ENCODE results near the gene COL18A1. TPM values are rescaled to one million over a fixed set of nuclear protein-coding genes. Genes with fewer than 3 reads are reported as not detected.
A peak's percentile ranks its signal among the peaks of the same experiment; 100 is the strongest.
"Not testable (repeated sequence)": the region's sequence is repeated elsewhere in the genome, so short reads cannot be mapped to it uniquely, and the experiment has no call there.

The COL18A1 gene
- total RNA-seq, 1 experiment from 2014 or later, result 838 TPM

- peak; percentile 88 for DNase-seq (ENCODE audit: low read depth)
- in situ Hi-C loops (cut with HindIII; ENCODE audit: low pct_unique_long_range_greater_than_20kb, low sequenced_read_pairs), result no loop called here
Observed at GRCh38 chr21:45365608-45366241, 39.2 kb upstream of the COL18A1 start.

GRCh38 chr21:45366476-45366875 is 38.5 kb upstream of the COL18A1 start:
- in situ Hi-C loops (cut with HindIII; ENCODE audit: low pct_unique_long_range_greater_than_20kb, low sequenced_read_pairs), result no loop called here
- no peak for DNase-seq (ENCODE audit: low read depth)

GRCh38 chr21:45366931-45367401 is 38.0 kb upstream of the COL18A1 start:
- peak; percentile 98 for DNase-seq (ENCODE audit: low read depth)
- in situ Hi-C loops (cut with HindIII; ENCODE audit: low pct_unique_long_range_greater_than_20kb, low sequenced_read_pairs), result no loop called here

DNA sequence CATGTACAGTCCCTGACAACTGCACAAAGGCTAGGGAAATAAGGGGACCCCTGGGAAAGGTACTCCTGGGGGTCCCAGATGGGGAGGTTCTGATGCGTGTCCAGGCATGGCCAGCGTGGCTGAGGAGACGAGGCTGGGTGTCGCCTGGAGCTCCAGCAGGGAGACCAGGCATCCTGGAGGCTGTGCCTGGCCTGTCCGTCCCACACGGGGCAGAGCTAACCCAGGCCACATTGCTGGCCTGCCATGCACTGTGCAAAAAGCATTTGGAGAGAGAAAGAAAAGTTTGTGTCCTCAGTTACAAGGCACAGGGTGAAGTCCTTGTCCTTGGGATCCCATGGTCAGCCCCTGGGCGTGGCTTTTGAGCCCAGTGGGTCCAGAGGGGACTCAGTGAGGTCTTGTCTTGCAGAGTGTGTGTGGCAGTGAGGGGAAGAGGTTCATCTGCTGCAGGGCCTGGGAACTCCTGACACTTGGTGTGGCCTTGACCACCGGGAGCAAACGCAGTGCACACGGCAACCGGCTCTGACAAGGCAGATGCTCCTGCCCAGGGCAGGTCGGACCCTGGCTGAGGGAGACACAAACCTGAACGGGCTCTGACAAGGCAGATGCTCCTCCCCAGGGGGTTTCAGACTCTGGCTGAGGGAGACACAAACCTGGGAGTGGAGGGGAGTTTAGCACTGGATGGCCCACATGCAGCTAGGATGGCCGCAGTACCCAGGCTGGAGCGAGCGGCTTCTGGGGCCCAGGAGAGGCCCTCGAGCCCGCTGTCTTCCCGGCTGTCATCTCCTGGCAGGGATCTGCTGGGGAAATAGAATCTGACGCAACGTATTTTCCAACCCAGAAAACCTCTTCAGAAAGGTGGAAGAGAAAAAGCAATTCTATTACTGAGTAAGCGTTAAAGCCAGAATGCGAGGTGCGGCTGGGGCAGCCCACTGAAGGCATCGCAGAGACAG is 37.3 kb upstream of the COL18A1 start:
- in situ Hi-C loops (cut with HindIII; ENCODE audit: low pct_unique_long_range_greater_than_20kb, low sequenced_read_pairs), result no loop called here

GRCh38 chr21:45369018-45369417 is 35.9 kb upstream of the COL18A1 start:
- in situ Hi-C loops (cut with HindIII; ENCODE audit: low pct_unique_long_range_greater_than_20kb, low sequenced_read_pairs); DNase-seq (ENCODE audit: low read depth): not testable (repeated sequence)

More for the DNA sequence above, 37.3 kb upstream of the COL18A1 start:
- DNase-seq (ENCODE audit: low read depth), result no peak

DNA sequence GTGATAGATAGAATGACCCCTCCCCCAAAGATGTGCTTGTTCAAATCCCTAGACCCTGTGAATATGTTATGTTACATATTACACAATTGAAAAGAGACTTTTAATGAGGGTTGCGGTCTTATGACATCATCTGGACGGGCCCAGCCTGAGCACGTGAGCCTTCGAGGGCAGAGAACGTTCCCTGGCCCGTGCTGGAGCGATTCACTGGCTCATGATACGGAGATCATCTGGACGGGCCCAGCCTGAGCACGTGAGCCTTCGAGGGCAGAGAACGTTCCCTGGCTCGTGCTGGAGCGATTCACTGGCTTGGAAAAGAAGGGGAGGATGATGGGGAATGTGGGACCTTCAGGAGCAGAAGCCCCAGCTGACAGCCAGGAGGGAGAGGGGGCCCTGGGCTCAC is 34.4 kb upstream of the COL18A1 start:
- in situ Hi-C loops (cut with HindIII; ENCODE audit: low pct_unique_long_range_greater_than_20kb, low sequenced_read_pairs), result no loop called here
- DNase-seq (ENCODE audit: low read depth), result no peak

DNA sequence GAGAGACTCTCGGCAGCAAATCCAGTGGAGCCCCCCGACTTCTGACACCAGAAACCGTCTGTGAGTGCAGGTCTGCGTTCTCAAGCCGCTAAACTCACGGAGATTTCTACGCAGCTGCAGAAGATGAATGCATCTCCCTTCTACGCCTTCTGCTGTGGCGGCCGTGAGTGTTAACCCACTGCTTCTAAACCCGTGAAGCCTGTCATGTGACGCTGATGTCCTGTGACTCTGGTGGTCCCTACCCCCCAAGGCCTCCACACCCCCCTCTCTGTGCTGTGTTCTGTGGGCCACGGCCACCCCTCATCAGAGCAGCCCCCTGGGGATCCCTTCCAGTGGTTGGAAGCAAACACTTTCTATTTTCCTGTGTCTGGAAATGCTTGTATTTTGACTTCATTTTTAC is 33.9 kb upstream of the COL18A1 start:
- in situ Hi-C loops (cut with HindIII; ENCODE audit: low pct_unique_long_range_greater_than_20kb, low sequenced_read_pairs), result no loop called here
- DNase-seq (ENCODE audit: low read depth), result no peak

- in situ Hi-C loops (cut with HindIII; ENCODE audit: low pct_unique_long_range_greater_than_20kb, low sequenced_read_pairs), result no loop called here
- no peak for DNase-seq (ENCODE audit: low read depth)
Observed at GRCh38 chr21:45371655-45372054, 33.3 kb upstream of the COL18A1 start.

DNA sequence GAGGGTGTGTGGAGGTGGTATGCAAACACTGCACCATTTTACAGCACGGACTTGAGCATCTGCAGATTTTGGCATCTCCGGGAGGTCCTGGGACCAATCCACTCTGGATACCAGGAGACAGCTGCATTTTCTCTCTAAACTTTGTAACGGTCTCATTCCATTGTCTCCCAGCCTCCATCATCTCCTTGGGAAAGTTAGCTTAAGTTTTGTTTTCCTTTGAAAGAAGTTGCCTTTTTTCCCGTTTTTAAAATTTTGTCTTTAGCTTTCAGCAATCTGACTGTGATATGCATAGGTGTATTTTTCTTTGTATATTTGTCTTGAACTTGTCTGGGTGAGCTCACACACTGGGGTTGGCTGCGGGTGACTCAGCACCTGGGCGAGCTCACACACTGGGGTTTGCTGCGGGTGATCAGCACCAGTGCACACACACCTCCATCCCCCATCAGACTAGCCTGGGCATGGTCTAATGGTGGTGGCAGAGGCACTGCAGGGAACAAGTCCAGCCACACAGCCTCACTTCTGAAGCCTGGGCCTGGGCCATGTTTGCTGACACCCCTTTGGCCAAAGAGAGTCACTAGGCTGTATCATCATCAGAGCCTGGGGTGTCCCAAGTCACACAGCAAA is 32.1 kb upstream of the COL18A1 start:
- peak; percentile 89 for DNase-seq (ENCODE audit: low read depth)
- in situ Hi-C loops (cut with HindIII; ENCODE audit: low pct_unique_long_range_greater_than_20kb, low sequenced_read_pairs), result no loop called here

- no peak for DNase-seq (ENCODE audit: low read depth)
- in situ Hi-C loops (cut with HindIII; ENCODE audit: low pct_unique_long_range_greater_than_20kb, low sequenced_read_pairs), result no loop called here
Observed at GRCh38 chr21:45373991-45374816, 30.8 kb upstream of the COL18A1 start.

DNA sequence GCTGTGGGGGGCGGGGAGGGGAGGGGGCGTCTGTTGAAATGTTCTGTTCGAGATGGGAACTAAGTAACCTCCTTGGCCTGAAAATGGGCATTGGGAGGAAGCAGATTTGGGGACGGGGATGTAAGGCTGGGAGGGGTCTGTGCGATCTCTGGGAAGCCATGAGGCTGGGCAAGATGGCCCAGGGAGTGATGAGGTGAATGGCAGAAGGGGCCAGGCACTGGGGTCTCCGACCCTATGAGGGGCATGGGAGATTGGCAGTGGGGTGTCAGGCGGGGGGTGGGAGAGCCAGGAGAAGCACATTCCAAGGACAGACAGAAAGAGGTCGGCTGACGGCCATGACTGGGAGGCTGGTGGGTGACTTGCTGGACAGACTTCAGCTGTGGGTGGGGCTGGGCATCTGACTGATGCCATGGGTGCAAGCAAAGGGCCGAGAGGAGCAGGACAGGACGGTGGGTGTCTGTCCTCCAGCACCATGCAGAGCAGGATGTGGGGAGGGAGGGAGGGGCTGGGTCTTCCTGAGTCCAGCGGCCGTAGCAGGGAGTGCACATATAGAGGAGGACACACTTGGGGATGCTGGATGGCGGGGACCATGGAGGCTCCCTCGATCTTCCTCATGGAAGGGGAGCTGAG is 30.0 kb upstream of the COL18A1 start:
- no peak for DNase-seq (ENCODE audit: low read depth)
- in situ Hi-C loops (cut with HindIII; ENCODE audit: low pct_unique_long_range_greater_than_20kb, low sequenced_read_pairs), result no loop called here

DNA sequence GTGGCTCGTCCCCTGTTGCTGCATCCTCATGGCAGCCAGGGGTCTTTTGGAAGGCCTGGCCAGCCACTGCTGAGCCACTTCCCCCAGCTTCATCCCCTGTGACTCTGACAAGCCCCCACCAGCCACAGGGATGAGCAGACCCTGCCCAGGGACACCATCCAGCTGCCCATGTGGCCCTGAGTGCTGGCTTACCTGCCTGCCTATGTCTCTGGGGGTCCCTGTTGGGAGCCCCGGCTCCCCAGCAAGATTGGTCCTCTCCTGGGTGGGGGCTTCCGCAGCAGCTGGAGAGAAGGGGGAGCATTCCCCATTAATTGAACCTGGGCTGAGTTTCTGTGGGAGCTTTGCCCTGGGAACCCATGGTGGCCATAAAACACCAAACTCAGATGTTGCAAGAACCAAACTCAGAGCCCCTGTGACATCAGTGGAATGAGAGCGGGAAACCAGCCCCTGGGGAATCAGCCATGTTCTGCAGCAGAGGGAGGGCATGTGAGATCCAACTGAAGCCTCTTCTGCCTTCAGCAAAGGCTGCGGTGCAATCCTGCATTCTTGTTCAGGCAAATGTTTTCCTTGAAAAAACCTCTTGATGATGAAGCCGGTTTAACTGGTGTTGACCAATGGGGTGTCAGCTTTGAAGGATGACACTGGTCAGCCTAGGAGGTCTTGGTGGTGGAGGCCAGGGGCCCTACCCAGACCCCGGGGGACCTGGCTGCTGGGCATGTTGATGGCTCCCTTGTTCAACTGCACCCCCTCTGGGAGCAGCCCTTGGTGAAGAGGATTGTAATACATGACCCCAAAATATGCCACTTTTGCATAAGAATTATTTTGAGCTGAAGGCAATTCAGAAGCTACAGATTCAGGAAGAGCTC is 28.3 kb upstream of the COL18A1 start:
- in situ Hi-C loops (cut with HindIII; ENCODE audit: low pct_unique_long_range_greater_than_20kb, low sequenced_read_pairs), result no loop called here
- DNase-seq (ENCODE audit: low read depth), result no peak

- no peak for DNase-seq (ENCODE audit: low read depth)
- in situ Hi-C loops (cut with HindIII; ENCODE audit: low pct_unique_long_range_greater_than_20kb, low sequenced_read_pairs), result no loop called here
Observed at GRCh38 chr21:45377325-45377709, 27.6 kb upstream of the COL18A1 start.

DNA sequence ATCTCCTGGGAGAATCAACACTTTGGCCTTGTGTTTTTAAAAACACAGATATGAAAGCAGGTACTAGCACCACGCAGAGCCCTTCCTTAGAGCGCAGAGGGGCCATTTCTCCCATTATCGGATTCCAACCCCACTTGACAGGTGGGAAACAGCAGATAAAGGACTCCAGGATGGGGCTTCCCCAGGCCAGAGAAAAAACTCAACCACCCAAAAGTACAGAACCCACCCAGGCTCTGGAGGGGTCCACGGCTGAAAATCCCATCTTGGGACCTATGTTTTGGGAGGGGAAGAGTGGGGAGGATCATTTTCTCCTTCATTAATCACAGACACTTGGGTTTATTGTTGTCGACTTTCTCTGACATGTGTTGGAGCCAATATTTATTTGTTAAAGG is 27.1 kb upstream of the COL18A1 start:
- in situ Hi-C loops (cut with HindIII; ENCODE audit: low pct_unique_long_range_greater_than_20kb, low sequenced_read_pairs), result no loop called here
- DNase-seq (ENCODE audit: low read depth), result no peak

DNA sequence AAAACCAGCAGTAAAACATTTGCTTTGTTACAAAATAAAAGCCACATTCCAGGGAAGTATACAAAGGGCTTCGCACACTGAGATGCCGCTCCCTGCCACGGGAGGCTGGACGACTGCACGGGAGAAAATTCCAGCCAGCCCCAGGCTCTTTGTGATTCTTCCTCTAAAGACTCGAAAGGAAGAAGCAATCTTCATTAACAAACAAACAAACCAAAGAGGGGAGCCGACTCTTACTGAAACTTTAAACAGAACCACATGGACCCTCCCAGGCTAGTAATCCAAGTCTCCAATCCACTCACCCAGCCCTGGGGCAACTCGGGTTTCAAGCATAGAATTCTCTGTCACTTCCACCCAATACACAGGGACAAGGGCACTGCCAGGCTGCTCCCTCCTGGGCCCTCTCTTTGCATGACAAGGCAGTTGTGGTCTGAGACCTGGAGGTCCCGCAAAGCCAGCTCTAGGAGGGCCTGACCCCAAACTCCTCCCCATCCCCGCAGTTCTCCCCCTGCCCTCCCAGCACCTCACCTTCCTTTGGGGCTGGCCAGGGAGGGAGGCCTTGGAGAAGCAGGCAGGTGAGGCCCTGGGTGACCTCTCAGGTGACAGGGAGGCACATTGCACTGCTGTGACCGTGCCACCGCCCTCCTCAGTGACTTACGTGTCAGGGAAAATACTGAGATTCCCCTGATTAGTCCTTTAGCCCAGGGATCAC is 26.6 kb upstream of the COL18A1 start:
- DNase-seq (ENCODE audit: low read depth), result peak; percentile 94
- in situ Hi-C loops (cut with HindIII; ENCODE audit: low pct_unique_long_range_greater_than_20kb, low sequenced_read_pairs), result no loop called here

GRCh38 chr21:45379171-45379900 is 25.6 kb upstream of the COL18A1 start:
- DNase-seq (ENCODE audit: low read depth), result no peak
- in situ Hi-C loops (cut with HindIII; ENCODE audit: low pct_unique_long_range_greater_than_20kb, low sequenced_read_pairs), result no loop called here

All from Caki2 (cell line).